ENCODE data around the gene SLC25A27.
A peak's percentile ranks its signal among the peaks of the same experiment; 100 is the strongest.

GRCh38 chr6:46652603-46653438 is at the start of gene SLC25A27, which contains the start of gene CYP39A1:
- TF ChIP-seq ZNF184 (tag by site-specific recombination; IDR thresholded peaks at IDR 0.05): no peak
- peak; percentile 35; the same call in 1 of the 2 replicates for TF ChIP-seq CTCF (tag by site-specific recombination; IDR thresholded peaks at IDR 0.05)
- 0 out of 2 replicates have a peak, but pooled peaks have one; percentile 17 for TF ChIP-seq REST (tag by site-specific recombination; IDR thresholded peaks at IDR 0.05)
- no peak for TF ChIP-seq ZNF169 (tag by site-specific recombination; IDR thresholded peaks at IDR 0.05)
- peak; percentile 42; the same call in 1 of the 2 replicates for TF ChIP-seq ZNF561 (tag by site-specific recombination; IDR thresholded peaks at IDR 0.05; ENCODE audit: borderline replicate concordance)
- TF ChIP-seq ZNF140 (tag by site-specific recombination; IDR thresholded peaks at IDR 0.05): no peak
- TF ChIP-seq PRDM4 (tag by site-specific recombination; IDR thresholded peaks at IDR 0.05): no peak
